Measurements from ENCODE around the gene MANSC4.
"Not testable (repeated sequence)": the region's sequence is repeated elsewhere in the genome, so short reads cannot be mapped to it uniquely, and the experiment has no call there.

The MANSC4 gene

DNA sequence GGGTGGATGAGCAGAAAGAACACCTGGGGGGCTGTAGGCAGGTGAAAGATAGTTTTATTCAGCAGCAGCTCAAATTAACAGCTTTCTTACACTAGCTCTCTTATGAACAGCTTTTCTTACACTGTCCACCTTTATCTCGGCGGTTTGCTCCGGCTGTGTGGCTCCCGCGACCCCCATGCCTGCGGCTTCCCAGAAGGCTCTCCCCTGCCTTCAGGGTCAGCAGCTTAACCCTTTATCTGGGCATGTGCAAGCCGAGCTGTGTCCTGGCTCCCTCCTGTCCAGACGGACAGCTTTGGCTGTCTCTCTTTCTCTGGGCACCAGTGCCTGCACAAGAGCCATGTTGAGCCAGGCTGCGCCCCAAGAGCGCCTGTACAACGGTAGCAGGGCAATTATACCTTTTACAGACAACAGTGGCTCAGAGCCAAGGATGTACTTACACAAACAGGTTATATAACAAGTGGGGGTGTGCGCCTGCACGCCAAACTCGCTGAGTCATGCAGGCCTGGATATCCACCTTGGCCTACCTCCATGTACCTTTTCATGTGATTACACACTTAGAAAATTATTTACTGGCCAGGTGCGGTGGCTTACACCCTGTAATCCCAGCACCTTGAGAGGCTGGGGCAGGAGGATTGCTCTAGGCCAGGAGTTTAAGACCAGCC, 28.5 kb downstream of the MANSC4 start:
- no peak for DNase-seq (ENCODE audit: low read depth)

DNA sequence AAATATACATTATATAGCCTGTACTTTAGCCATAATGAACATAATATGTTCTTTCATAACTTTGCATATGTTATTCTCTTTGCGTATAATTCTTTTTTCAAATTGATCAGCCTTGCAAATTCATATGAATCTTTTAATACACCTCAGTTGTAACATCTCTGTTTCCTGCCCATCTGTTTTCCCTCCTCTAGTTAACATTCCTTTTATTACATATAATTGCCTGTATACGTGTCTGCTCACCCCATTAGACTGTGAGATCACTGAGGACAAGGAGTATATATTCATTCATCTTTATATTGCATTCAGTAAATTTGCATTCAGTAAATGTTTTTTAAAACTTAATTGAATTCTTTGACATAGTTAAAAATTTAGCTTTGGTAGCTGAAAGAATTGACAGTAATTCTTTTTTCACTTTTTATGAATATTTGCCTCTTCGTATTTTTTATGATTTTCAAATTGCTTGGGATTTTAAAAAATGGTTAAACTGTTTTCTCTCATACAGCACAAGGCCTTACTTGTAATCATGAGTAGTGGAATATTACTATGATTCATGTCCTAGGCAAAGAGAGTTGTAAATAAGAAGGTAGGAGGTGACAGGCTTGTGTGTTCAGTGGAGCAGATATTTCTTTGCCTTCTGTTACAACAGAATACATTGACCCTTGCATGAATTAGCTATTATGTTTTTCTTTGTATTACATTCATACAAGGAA, 32.8 kb downstream of the MANSC4 start:
- no peak for DNase-seq (ENCODE audit: low read depth)

DNA sequence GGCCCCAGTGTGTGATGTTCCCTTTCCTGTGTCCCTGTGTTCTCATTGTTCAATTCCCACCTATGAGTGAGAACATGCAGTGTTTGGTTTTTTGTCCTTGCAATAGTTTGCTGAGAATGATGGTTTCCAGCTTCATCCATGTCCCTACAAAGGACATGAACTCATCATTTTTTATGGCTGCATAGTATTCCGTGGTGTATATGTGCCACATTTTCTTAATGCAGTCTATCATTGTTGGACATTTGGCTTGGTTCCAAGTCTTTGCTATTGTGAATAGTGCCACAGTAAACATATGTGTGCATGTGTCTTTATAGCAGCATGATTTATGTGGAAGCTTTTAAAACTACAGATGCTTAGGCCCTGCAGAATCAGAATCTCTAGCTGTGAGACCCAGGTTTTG, 34.3 kb downstream of the MANSC4 start:
- DNase-seq (ENCODE audit: low read depth), result not testable (repeated sequence)

DNA sequence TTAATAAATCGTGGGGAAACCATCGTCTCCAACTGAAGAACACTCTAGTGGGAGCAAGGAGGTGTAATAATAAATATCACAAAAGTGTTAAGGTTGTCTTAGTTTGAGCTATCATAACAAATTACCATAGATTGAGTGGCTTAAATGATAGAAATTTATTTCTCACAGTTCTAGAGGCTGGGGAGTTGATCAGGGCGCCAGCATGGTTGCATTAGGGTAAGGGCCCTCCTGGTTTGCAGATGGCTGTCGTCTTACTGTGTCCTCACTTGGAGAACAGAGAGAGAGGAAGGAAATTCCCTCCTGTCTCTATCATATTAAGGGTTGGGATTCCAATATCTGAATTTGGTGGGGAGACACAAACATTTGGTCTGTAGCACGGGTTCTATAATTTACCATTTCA, 36.4 kb downstream of the MANSC4 start:
- no peak for DNase-seq (ENCODE audit: low read depth)

DNA sequence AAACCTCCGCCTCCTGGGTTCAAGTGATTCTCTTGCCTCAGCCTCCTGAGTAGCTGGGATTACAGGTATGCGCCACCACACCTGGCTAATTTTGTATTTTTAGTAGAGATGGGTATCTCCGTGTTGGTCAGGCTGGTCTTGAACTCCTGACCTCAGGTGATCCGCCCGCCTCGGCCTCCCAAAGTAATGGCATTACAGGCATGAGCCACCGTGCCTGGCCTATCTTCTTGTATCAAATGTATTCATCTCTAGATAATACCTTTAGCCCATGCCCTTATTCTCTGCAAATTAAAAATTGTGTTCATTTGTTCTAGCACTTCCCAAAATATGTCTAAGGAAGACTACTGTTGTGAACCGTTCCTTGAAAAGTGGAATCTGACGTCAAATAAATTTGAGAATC, 45.7 kb downstream of the MANSC4 start:
- DNase-seq (ENCODE audit: low read depth), result not testable (repeated sequence)

DNA sequence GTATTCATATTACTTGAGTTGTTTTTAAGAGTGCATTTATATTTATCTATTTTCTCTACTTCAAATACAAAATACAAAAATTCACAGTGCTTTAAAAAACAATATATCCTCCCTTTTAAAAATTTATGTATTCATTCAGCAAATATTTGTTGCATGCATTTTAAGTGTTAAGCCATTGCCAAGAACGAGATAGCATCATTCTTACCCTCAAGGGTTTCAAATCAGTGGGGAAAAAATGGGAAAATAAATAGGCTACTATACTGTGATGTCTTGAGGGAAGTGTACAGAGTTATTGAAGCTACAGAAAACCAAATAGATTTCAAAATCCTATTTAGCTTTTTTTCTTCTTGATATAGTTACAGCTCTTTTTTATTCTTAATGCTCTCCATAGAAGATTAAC, 46.2 kb downstream of the MANSC4 start:
- no peak for DNase-seq (ENCODE audit: low read depth)

DNA sequence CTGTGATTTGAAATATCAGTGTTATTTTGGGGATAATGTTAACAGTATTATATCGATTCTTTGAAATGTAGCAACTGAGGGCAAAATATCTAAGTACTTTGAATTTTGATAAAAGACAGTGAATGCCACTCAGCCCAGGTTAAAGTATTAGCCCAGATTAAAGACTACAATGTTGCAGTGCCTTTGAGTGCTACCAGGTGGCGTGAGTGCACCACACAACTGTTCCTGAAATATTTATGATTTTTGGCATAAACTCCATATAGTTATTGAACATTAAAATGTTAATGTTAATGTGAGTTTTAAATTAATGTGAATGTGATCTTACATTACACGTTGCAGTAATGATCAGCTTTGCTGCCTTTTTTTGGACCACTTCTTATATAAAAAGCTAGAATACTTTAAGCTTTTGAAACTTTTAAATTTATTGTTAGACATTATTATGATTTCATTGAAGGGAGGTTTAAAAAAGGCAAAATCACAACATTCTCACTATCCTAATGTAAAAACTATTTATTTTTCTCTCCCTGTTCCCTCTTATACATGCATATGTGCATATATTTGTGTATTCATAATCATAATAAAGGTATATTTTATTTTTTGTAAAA, 46.9 kb downstream of the MANSC4 start:
- DNase-seq (ENCODE audit: low read depth), result no peak

DNA sequence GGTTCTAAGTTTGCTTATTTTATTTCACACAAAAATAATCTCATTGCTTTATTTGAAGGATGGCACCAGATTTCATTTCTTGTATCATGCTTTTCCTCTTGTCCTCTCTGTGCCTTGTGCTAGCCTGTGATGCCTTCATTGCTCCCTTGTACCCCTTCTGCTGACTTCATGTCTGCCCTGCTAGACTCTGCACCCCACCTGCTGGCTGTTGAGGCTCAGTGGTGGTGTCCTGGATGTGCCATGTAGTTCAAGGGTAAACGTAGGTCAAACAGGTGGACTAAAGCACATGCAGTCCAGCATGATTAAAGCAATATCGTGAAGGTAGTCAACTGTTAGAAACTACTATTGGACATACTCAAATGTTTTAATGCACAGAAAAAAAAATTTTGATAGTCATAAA, 47.8 kb downstream of the MANSC4 start:
- DNase-seq (ENCODE audit: low read depth), result no peak

DNA sequence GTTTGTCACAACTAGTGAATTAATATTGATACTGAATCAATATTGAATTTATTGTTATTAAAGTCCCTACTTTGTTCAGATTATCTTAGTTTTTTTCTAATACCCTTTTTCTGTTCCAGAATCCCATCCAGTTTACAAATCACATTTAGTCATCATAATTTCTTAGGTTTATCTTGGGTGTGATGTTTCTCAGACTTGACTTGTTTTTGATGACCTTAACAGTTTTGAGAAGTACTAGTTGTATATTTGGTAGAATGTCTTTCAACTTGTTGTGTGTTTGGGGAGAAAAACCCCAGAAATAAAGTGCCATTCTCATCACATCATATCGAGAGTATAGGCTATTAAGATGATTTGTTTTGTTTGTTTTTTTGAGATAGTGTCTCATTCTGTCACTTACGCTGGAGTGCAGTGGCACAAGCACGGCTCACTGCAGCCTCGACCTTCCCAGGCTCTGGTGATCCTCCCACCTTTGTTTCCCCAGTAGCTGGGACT, 49.9 kb downstream of the MANSC4 start:
- DNase-seq (ENCODE audit: low read depth), result no peak

DNA sequence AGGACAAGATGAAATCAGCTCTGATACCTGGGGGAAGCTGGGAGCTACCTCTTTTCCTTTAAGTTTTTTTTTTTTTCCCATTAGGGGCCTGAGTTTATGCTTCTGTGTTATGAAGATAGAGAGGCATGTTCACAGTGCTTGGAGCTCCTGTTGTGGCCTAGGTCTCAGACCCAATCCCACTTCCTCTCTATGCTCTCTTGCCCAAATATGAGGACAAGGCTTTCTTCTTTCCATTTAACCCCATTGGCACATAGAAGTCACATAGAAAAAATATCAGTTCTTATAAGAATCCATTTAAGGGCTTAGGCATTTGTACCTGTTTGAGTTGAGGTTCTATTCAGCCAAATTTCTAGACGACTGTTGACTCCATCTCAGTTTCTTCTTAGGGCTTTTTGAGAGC, 56.8 kb downstream of the MANSC4 start:
- DNase-seq (ENCODE audit: low read depth), result no peak

Measured in activated T-helper 9 cell treated with anti-CD3 and anti-CD28 coated beads, Interleukin-2, amount 50 U/mL, for 16 hours (primary cell).